Measurements from ENCODE around the gene PRMT6. TPM values are rescaled to one million over a fixed set of nuclear protein-coding genes. Genes with fewer than 3 reads are reported as not detected.
"Not testable (repeated sequence)": the region's sequence is repeated elsewhere in the genome, so short reads cannot be mapped to it uniquely, and the experiment has no call there.

PRMT6 gene
- 1 to 10 TPM; 6.4 to 6.9 TPM for total RNA-seq
- 9.4 to 19.0 reads per million in 2 donors for total RNA-seq

- peak; percentile 62 to 69 (median 63) for DNase-seq
- H3K9me3 ChIP-seq (ENCODE audit: control insufficient read depth, low read length, poor library complexity, severe bottlenecking): no peaks in the 10 kb centered on the region
- Mint-ChIP-seq H3K36me3 (ENCODE audit: low read depth) (peaks cover 3% of the 10 kb centered on the region), H3K27me3 (no peaks in the 10 kb centered on the region), H3K27ac (peak within 1 kb of the TSS; percentile 89), H3K4me3 (peak within 1 kb of the TSS; percentile 99), H3K4me1 (peaks cover 10% of the 10 kb centered on the region)
- ATAC-seq: peak; percentile 95
Observed at GRCh38 chr1:107056426-107057196, at the start of gene PRMT6. Gene PRMT6 (plus strand): TSS chr1:107056674. CDS start chr1:107056716, 42 bp downstream.

- H3K27me3 Mint-ChIP-seq: peaks cover 38% of the 10 kb centered on the region
- no peaks in the 10 kb centered on the region for H3K36me3 Mint-ChIP-seq (ENCODE audit: low read depth)
- ATAC-seq (no peak), DNase-seq (no peak)
- H3K4me3 Mint-ChIP-seq: no peak overlapping the region
- H3K4me1 Mint-ChIP-seq: no peaks in the 10 kb centered on the region
- H3K9me3 ChIP-seq (ENCODE audit: control insufficient read depth, low read length, poor library complexity, severe bottlenecking): no peaks in the 10 kb centered on the region
- no peak overlapping the region for H3K27ac Mint-ChIP-seq
Observed at GRCh38 chr1:107009281-107009680, 47.2 kb upstream of the PRMT6 start.

- DNase-seq (no peak), ATAC-seq (no peak)
- Mint-ChIP-seq H3K36me3 (ENCODE audit: low read depth) (no peaks in the 10 kb centered on the region), H3K4me1 (peaks cover 3% of the 10 kb centered on the region), H3K27ac (no peak overlapping the region), H3K27me3 (peaks cover 46% of the 10 kb centered on the region), H3K4me3 (no peak overlapping the region)
- no peaks in the 10 kb centered on the region for H3K9me3 ChIP-seq (ENCODE audit: control insufficient read depth, low read length, poor library complexity, severe bottlenecking)
Observed at GRCh38 chr1:107010582-107010981, 45.9 kb upstream of the PRMT6 start.

GRCh38 chr1:107016376-107016978 lies 40.0 kb upstream of the PRMT6 start:
- Mint-ChIP-seq H3K27me3 (peaks cover 22% of the 10 kb centered on the region), H3K27ac (no peak overlapping the region), H3K4me3 (no peak overlapping the region), H3K36me3 (ENCODE audit: low read depth) (no peaks in the 10 kb centered on the region), H3K4me1 (peaks cover 3% of the 10 kb centered on the region)
- no peak for ATAC-seq
- no peaks in the 10 kb centered on the region for H3K9me3 ChIP-seq (ENCODE audit: control insufficient read depth, low read length, poor library complexity, severe bottlenecking)
- no peak for DNase-seq

GRCh38 chr1:107018445-107018844 lies 38.0 kb upstream of the PRMT6 start:
- peaks cover 17% of the 10 kb centered on the region for H3K27me3 Mint-ChIP-seq
- ATAC-seq (no peak), DNase-seq (no peak)
- no peaks in the 10 kb centered on the region for H3K36me3 Mint-ChIP-seq (ENCODE audit: low read depth)
- peaks cover 3% of the 10 kb centered on the region for H3K4me1 Mint-ChIP-seq
- H3K4me3 Mint-ChIP-seq: no peak overlapping the region
- no peaks in the 10 kb centered on the region for H3K9me3 ChIP-seq (ENCODE audit: control insufficient read depth, low read length, poor library complexity, severe bottlenecking)
- no peak overlapping the region for H3K27ac Mint-ChIP-seq

GRCh38 chr1:107019166-107019565 lies 37.3 kb upstream of the PRMT6 start:
- Mint-ChIP-seq H3K27ac (no peak overlapping the region), H3K4me1 (peaks cover 3% of the 10 kb centered on the region), H3K36me3 (ENCODE audit: low read depth) (no peaks in the 10 kb centered on the region), H3K27me3 (peaks cover 15% of the 10 kb centered on the region), H3K4me3 (no peak overlapping the region)
- no peaks in the 10 kb centered on the region for H3K9me3 ChIP-seq (ENCODE audit: control insufficient read depth, low read length, poor library complexity, severe bottlenecking)
- DNase-seq: no peak
- no peak for ATAC-seq

GRCh38 chr1:107038874-107039273 lies 17.6 kb upstream of the PRMT6 start:
- H3K4me1 Mint-ChIP-seq: not testable (repeated sequence)

GRCh38 chr1:107044310-107045220 lies 11.9 kb upstream of the PRMT6 start:
- H3K9me3 ChIP-seq (ENCODE audit: control insufficient read depth, low read length, poor library complexity, severe bottlenecking); H3K27ac Mint-ChIP-seq; H3K36me3 Mint-ChIP-seq (ENCODE audit: low read depth); ATAC-seq; H3K4me3 Mint-ChIP-seq; H3K4me1 Mint-ChIP-seq; DNase-seq: not testable (repeated sequence)
- H3K27me3 Mint-ChIP-seq: peaks cover 29% of the 10 kb centered on the region

More at GRCh38 chr1:107038874-107039273, 17.6 kb upstream of the PRMT6 start:
- H3K9me3 ChIP-seq (ENCODE audit: control insufficient read depth, low read length, poor library complexity, severe bottlenecking); H3K4me3 Mint-ChIP-seq; ATAC-seq; DNase-seq; H3K27ac Mint-ChIP-seq; H3K36me3 Mint-ChIP-seq (ENCODE audit: low read depth): not testable (repeated sequence)
- peaks cover 24% of the 10 kb centered on the region for H3K27me3 Mint-ChIP-seq

- H3K27me3 Mint-ChIP-seq: peaks cover 23% of the 10 kb centered on the region
- ATAC-seq (no peak), DNase-seq (no peak)
- no peaks in the 10 kb centered on the region for H3K36me3 Mint-ChIP-seq (ENCODE audit: low read depth)
- no peak overlapping the region for H3K27ac Mint-ChIP-seq
- H3K4me3 Mint-ChIP-seq: no peak overlapping the region
- no peaks in the 10 kb centered on the region for H3K9me3 ChIP-seq (ENCODE audit: control insufficient read depth, low read length, poor library complexity, severe bottlenecking)
- H3K4me1 Mint-ChIP-seq: no peaks in the 10 kb centered on the region
Observed at GRCh38 chr1:107047602-107048001, 8.9 kb upstream of the PRMT6 start.

GRCh38 chr1:107048241-107048640 lies 8.2 kb upstream of the PRMT6 start:
- Mint-ChIP-seq H3K27ac (no peak overlapping the region), H3K36me3 (ENCODE audit: low read depth) (no peaks in the 10 kb centered on the region), H3K4me1 (no peaks in the 10 kb centered on the region), H3K4me3 (no peak overlapping the region), H3K27me3 (peaks cover 20% of the 10 kb centered on the region)
- no peaks in the 10 kb centered on the region for H3K9me3 ChIP-seq (ENCODE audit: control insufficient read depth, low read length, poor library complexity, severe bottlenecking)
- ATAC-seq (no peak), DNase-seq (no peak)

- Mint-ChIP-seq H3K36me3 (ENCODE audit: low read depth) (no peaks in the 10 kb centered on the region), H3K27me3 (peaks cover 10% of the 10 kb centered on the region), H3K27ac (no peak overlapping the region), H3K4me3 (no peak overlapping the region), H3K4me1 (no peaks in the 10 kb centered on the region)
- DNase-seq: no peak
- no peaks in the 10 kb centered on the region for H3K9me3 ChIP-seq (ENCODE audit: control insufficient read depth, low read length, poor library complexity, severe bottlenecking)
- no peak for ATAC-seq
Observed at GRCh38 chr1:107051266-107051665, 5.2 kb upstream of the PRMT6 start.

- Mint-ChIP-seq H3K4me3 (peak overlapping the region; percentile 99), H3K4me1 (peaks cover 10% of the 10 kb centered on the region), H3K27ac (peak overlapping the region; percentile 89)
- ATAC-seq; H3K36me3 Mint-ChIP-seq (ENCODE audit: low read depth); H3K9me3 ChIP-seq (ENCODE audit: control insufficient read depth, low read length, poor library complexity, severe bottlenecking); H3K27me3 Mint-ChIP-seq; DNase-seq: not testable (repeated sequence)
Observed at GRCh38 chr1:107055919-107056425, 502 bp upstream of the PRMT6 start.
